GF-D8 (cell line): ENCODE results near the gene CFAP210.
"Not testable (repeated sequence)": the region's sequence is repeated elsewhere in the genome, so short reads cannot be mapped to it uniquely, and the experiment has no call there.

ENCODE experiments used
- DNase-seq: peaks from one replicate; lab custom pipeline; 2025; lab: John Stamatoyannopoulos, UW

The CFAP210 gene

GRCh38 chr2:169620509-169620908 is 73.7 kb downstream of the CFAP210 start:
- DNase-seq, result no peak

- DNase-seq, result no peak
Observed at GRCh38 chr2:169619946-169620345, 74.3 kb downstream of the CFAP210 start.

GRCh38 chr2:169615982-169616381 is 78.2 kb downstream of the CFAP210 start:
- DNase-seq, result not testable (repeated sequence)

GRCh38 chr2:169613876-169614275 is 80.3 kb downstream of the CFAP210 start:
- DNase-seq, result no peak

GRCh38 chr2:169609264-169609663 is 84.9 kb downstream of the CFAP210 start:
- no peak for DNase-seq

- DNase-seq, result no peak
Observed at GRCh38 chr2:169599568-169599967, 94.6 kb downstream of the CFAP210 start.

- DNase-seq, result no peak
Observed at GRCh38 chr2:169598982-169599381, 95.2 kb downstream of the CFAP210 start.

- not testable (repeated sequence) for DNase-seq
Observed at GRCh38 chr2:169596546-169596945, 97.7 kb downstream of the CFAP210 start.
